GM19043 (cell line): Measurements from ENCODE around the gene SLC6A6.

Experiments
- ATAC-seq: cut with Tn5 transposase; IDR thresholded peaks from one replicate; pipeline ENCODE4 v1.9.1; 2021; ENCODE audit warnings: low read depth; ENCODE audit not compliant: unreplicated experiment

The SLC6A6 gene

GRCh38 chr3:14448756-14449727 is 46.6 kb downstream of the SLC6A6 start:
- ATAC-seq: no peak

- ATAC-seq: no peak
Observed at GRCh38 chr3:14450506-14450905, 48.1 kb downstream of the SLC6A6 start.

- no peak for ATAC-seq
Observed at GRCh38 chr3:14450922-14451606, 48.7 kb downstream of the SLC6A6 start.

- no peak for ATAC-seq
Observed at GRCh38 chr3:14451844-14452739, 49.7 kb downstream of the SLC6A6 start.

GRCh38 chr3:14452740-14453710 is 50.6 kb downstream of the SLC6A6 start:
- no peak for ATAC-seq

GRCh38 chr3:14453876-14454638 is 51.7 kb downstream of the SLC6A6 start:
- no peak for ATAC-seq

GRCh38 chr3:14454639-14455310 is 52.4 kb downstream of the SLC6A6 start:
- no peak for ATAC-seq

GRCh38 chr3:14455571-14456317 is 53.3 kb downstream of the SLC6A6 start:
- ATAC-seq: no peak

- no peak for ATAC-seq
Observed at GRCh38 chr3:14456794-14457193, 54.4 kb downstream of the SLC6A6 start.

GRCh38 chr3:14457481-14457880 is 55.1 kb downstream of the SLC6A6 start:
- ATAC-seq: no peak

GRCh38 chr3:14457999-14458398 is 55.6 kb downstream of the SLC6A6 start:
- ATAC-seq: no peak

- peak; percentile 75 for ATAC-seq
Observed at GRCh38 chr3:14458434-14459275, 56.2 kb downstream of the SLC6A6 start.

- ATAC-seq: no peak
Observed at GRCh38 chr3:14459384-14459783, 57.0 kb downstream of the SLC6A6 start.

- ATAC-seq: no peak
Observed at GRCh38 chr3:14459787-14460186, 57.4 kb downstream of the SLC6A6 start.

- ATAC-seq: no peak
Observed at GRCh38 chr3:14460342-14461005, 58.1 kb downstream of the SLC6A6 start.
